GM21447 (cell line): ENCODE measurements around the gene SMARCB1.

ENCODE experiments used
- ATAC-seq: cut with Tn5 transposase; IDR thresholded peaks from one replicate; pipeline ENCODE4 v1.9.1; 2021; ENCODE audit not compliant: unreplicated experiment

Gene SMARCB1

DNA sequence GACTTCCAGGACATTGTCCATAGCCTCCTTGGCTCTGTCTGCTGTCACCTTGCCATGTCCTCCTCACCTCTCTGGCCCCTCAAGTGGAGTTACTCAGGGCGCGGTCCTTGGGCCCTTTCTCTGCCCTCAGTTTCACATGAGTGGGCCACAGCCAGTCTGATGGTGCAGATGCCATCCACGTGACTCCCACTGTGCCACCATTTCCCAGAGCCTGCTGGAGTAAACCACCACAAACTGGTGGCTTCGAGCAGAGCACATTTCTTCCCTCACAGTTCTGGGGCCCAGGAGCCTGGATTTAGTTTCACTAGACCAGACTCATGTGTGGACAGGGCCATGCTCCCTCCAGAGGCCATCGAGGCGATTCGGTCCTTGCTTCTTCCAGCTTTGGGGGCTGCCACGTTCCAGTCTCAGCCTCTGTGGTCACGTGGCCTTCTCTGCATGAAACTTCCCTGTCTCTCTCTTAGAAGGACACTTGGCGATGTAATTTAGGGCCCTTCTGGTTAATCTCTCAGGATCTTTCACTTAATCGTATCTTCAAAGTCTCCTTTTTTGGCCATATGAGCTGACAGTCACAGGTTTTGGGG lies 14.6 kb downstream of the SMARCB1 start:
- no peak for ATAC-seq

DNA sequence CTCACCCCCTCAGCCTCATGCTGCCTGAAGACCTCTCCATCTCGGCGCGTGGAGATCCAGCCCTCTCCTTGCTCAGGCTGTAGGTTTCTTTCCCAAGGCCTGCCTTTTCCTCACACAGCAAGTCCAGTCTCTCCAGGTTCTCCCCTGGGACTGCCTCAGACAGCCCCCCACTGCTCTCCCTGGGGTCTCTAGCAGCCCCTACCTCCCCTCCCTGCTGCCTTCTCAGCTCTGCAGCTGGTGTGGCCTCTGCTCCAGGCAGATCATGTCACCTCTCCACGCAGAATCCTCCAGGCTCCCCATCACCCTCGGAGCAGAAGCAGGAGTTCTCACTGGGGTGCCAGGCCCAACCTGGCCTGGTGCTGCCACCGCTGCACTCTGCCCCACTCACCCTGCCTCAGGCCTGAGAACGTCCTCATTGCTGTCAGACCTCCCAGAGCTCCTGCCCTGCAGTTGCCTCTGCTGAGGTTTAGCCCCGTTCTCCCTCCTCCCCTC lies 15.2 kb downstream of the SMARCB1 start:
- ATAC-seq = no peak

DNA sequence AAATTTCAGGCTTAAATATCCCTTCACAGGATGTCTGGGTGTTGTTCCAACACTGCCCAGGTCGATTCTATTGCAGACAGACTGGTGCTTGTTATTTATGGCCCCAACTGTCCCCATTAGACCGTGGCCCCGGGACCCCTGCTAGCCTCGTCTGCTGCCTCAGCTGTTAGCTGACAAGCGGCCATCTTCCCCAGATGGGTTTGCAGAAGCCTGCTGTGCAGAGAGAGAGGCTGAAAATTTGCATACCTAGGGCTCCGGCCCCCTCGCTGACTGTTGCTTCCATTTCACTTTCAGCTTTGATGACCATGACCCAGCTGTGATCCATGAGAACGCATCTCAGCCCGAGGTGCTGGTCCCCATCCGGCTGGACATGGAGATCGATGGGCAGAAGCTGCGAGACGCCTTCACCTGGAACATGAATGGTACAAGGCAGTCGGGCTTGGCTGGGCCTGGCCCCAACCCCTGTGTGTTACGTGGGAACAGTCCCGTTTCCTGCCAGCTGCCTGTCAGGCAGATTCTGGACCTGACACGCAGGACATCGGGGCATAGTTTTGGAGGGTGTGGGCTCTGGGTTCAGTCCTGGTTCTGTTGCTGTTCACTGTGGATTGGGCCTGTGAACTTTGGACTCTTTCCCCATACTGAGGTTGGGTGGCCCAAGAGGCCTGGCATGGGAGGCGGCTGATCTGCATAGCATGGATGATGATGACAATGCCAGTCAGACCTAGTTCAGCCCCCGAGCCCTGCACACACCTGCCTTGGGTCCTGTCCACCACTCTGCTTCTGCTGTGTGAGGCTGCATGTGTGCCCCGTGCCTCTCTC lies 16.4 kb downstream of the SMARCB1 start:
- ATAC-seq = no peak

DNA sequence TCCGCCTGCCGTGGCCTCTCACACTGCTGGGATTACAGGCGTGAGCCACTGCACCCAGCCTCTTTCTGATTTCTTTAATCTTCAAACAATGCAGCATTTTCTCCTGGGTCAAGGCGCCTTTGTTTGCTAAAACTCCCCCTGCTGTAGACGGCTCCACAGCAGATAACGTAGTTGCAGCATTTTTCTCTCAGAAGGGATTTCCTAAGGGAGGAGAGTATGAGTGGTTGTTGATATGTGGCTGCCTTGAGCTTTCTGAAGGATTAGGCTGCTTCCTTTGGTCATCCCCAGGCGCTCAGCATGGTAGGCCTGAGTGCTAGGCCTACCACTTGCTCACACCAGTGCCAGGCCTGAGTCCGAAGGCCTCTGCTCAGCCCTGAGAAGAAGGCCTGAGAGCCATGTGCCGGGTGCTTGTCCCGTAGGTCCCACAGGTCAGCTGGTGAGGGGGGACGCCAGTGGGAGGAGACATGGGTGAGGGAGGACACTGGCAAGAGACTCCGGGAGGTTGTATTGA lies 18.1 kb downstream of the SMARCB1 start:
- no peak for ATAC-seq

DNA sequence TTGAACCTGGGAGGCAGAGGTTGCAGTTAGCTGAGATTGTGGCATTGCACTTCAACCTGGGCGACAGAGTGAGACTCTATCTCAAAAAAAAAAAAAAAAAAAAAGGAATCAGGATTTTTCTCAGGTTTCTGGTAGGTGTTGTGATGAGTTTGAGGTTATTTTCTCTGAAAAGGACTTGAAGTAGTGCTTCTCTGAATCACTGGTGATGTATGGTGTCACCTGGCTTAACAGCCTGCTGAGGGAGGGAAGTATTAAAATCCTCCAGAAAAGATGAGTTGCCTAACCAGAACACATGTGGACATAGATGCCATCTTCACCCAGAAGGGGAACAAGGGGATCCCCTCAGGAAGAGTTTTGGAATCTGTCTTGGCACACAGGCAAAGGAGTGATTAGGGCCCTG lies 20.1 kb downstream of the SMARCB1 start:
- ATAC-seq = no peak

DNA sequence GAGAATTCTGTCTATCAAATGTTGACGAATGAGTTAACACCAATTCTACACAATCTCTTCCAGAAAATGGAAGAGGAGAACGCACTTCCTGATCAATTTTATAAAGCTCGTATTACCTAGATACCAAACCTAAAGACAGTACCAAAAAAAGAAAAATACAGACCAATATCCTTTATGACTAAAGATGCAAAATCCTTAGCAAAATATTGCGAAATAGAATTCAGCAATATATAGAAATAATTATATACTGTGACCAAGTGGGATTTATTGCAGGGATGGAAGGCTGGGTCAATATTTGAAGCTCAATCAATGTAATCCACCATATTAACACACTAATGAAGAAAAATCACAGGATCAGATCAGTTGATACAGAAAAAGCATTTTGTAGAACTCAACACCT lies 25.6 kb downstream of the SMARCB1 start:
- ATAC-seq = no peak

DNA sequence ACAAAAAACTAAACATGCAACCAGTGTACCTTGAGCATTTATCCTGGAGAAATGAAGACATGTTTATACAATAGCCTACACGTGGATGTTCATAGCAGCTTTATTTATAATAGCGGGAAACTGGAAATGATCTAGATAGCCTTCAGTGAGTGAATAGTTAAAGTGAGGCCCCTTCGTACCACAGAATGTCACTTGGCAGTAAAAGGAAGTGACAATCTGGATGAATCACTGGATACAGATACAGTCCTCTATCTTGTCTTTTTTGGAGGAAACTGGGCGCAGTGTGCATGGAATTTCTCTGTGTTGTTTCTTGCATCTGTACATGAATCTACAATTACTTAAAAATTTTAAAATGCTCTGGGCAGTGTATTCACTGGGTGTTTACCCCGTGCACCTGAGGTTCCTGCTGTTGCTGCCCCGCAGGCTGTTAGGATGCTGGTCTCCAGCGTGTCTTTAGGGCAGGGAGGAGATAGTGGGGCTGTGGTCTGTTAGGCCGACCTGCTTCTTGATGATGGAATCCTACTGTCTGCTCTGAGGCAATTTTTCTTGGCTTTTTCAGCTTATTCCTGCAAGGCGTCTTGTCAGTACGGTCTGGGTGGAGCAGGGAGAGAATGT lies 28.9 kb downstream of the SMARCB1 start:
- ATAC-seq = no peak

DNA sequence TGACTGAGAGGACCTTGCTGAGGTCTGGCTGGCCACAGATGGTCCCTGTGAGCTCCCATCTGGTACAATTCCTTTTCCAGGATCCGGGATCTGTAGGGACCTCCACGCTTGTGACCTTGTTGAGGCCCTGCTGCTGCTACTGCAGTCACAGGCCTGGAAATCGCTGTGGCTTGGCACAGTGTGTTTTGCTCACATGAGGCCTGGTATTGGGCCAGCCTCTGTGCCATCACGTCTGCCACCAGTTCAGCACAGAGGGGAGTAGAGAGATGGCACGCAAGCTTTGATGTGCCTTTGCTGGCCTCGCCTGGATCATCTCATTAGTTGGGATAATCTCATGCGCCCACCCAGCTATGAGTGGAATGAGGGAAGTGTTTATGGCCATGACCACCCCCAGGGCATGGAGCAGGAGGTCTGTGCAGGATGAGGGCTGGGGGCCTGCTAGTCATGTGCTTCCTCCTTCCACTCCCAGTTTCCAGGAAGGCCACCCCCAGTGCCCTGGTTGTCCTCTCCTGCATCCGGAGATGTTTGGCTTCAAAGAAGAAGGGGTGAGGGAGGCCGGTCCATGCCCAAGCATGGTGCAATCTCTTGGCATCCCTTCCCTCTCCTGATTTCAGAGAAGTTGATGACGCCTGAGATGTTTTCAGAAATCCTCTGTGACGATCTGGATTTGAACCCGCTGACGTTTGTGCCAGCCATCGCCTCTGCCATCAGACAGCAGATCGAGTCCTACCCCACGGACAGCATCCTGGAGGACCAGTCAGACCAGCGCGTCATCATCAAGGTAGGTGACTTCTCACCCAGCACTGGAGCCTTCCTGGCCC lies 29.6 kb downstream of the SMARCB1 start:
- no peak for ATAC-seq

DNA sequence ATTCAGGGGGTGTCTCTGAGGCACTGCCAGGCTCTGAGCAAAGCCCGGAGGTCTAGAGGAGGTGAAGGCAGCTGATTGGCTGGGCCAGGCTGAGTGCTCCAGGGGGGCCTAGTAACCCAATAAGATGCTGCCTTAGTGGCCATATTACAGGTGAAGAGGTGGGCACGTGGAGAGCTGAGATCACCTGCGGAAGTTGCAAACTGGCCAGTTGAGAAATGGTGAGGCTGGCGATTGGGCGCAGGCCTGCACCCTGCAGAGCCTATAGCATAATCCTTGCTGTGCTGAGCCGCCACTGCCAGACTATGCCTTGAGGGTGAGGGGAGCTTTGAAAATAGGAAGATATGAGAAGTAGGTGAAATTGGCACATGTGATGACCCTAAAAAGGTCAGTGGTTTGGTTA lies 30.4 kb downstream of the SMARCB1 start:
- ATAC-seq = no peak

DNA sequence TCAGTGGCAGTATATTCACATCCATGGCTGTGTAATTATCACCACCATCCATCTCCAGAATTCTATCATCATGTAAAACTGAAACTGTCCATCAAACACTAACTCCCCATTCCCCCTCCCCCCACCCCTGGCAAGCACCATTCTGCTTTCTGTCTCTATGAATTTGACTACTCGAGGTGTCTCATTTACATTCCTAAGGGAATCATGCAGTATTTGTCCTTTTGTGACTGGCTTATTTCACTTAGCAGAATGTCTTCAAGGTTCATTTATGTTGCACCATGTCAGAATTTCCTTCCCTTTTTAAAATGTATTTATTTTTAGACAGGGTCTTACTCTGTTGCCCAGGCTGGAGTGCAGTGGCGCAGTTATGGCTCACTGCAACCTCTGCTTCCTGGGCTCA lies 31.8 kb downstream of the SMARCB1 start:
- no peak for ATAC-seq

DNA sequence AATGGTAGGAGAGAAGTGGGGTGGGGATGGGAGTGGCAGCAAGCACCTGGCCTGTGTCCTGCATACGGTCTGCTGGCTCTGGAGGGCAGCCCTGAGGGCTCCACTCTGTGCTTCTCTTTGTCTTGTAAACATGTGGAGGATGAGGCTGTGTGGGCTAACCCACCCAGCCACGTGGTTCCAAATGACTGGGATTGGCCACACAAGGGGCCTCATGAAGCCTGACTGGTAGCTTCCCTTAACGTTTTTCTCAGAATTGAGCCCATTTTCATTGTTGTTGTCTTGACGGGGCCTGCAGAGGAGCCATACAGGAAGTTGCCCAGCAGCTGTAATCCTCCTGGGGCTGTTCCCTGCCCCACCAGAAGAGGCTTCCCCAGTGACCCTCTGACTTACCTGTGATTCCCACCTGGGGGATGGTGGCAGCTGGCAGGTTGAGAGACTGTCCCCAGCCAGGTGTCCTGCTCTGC lies 34.0 kb downstream of the SMARCB1 start:
- no peak for ATAC-seq

DNA sequence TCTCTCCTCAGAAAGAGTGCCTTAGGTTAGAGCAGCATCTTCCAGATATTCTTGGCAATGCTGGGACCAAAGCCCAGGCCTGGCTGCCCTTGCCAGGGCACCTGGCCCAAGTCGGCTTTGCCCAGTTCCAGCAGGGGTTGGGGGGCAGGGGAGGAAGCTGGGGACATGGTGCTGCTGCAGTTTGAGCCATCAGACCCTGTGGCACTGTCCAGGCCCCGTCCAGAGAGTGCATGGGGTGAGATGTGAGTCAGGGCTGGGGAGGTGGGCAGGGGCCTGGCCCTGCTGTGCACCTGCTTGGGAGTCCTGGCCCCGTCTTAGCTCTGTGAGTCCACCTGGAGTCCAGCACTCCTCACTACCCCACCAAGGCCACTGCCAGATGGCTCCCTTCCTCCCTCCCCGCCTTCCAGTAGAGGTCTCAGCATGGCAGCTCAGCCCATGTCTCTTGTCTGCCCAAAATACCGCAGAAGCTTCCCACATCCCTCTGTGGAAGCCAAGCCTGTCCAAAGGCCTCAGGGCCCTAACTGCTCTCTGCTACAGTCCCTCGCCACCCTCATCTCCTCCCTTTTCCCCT lies 35.4 kb downstream of the SMARCB1 start:
- ATAC-seq = no peak

DNA sequence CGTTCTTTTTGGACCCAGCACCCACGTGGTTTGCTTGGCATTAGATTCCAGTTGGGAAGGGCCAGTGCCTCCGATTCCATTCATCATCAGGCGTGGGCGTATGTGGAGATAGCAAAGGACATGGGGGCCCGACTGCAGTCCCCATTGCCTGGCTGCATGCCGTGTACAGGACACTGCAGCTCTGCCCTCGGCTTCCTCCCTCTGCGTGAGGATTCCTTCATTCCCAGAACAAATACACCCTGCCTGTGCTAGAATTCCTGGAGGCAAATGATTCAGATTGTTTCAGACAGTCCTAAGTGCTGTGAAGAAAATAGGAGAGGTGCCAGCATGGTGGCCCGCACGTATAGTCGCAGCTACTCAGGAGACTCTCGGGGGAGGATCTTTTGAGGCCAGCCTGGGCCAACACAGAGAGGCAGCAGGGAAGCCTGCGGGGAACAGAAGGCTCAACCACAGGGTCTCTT lies 36.6 kb downstream of the SMARCB1 start:
- no peak for ATAC-seq

DNA sequence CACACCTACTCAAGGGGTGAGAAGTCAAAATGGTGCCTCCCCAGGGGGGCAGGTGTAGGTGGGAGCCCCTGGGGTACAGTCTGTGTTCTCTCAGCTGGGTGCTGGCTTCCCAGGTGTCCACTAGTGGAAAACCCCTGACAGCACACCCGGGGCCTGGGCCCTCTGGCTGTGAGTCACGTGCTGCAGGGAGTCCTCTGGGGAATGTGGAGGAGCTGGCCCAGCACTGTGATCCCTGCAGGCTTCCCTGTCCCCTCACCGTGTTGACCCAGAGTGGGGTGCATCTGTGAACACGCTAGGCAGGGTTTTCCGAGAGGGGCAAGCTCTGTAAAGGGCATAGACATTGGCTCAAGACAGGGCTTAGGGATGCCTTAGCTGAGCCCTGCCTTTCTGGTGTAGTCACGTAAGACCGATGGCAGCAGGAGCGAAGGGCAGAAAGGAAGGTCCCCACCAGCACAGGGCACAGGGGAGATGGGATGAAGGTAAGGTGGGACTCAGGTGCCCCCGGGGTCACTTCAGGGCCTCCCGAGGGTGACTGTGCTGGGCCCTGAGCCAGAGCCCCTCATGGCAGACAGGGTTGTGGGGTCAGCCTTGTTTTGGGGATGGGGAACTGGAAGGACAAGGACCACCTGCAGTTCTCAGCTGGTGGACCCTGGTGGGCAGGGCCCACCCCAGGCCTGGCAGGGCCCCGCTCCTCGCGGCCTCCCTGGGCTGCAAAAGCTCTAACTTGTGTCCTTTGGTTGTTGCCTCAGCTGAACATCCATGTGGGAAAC lies 37.9 kb downstream of the SMARCB1 start:
- no peak for ATAC-seq

DNA sequence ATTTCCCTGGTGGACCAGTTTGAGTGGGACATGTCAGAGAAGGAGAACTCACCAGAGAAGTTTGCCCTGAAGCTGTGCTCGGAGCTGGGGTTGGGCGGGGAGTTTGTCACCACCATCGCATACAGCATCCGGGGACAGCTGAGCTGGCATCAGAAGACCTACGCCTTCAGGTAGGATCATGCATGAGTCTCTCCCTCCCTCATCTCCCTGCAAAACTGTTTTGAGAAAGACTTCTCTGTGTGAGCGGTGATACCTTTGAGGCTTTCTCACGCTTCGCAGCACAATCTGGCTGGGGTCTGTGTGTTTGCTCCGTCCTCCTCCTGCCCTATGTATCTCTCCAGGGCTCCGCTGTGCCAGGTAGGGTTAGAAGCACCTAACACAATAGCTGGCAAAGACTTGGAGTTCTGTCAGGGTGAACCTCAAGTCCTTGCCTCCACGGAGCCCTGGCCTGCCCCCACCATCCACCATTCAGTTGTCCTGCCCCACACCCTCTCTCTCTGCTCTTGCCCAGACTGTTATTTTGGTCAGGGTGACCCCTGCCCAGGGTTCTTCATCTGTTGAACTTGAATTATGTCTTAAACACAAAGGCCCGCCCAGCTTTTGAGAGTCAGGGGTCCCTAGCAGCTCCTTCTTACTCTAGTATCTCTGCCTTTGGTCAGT lies 38.6 kb downstream of the SMARCB1 start:
- ATAC-seq = no peak

DNA sequence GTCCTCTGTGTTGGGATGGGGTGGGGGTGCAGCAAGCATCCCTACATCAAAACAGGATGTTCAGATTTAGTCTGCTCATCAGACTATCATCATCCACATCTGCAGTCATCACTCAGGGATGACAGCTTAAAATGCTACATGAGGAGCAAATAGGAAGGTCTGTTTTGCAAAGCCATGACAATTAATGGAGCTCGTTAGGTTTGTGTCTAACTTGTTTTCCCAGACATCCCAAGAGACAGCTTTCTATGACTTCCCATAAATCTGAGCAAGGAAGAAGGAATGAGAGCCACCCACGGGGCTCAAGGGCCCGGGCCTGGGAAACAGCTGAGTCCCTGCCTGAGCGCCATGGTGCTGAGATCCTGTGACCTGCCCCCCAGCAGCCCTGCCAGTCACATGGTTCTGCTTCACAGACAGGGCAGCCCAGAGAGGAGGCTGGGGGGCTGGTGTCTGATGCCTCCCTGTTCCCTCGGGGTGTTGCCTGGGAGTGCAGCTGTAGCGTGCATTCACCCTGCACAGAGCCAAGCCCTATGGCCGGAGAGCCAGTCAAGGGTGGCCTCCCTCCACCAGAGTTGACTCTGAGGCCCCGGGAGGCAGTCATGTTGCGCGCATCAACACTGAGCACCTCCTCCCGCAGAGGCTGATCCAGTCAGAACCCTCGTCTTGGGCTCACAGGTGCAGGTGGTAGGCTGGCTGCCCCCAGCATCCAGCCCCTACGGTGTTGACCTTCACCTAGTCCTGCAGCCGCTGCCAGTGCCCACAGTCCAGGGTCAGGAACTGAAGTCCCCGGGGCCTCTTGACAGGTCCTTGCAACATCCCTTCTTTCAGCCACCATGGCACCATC lies 40.0 kb downstream of the SMARCB1 start:
- ATAC-seq = no peak

DNA sequence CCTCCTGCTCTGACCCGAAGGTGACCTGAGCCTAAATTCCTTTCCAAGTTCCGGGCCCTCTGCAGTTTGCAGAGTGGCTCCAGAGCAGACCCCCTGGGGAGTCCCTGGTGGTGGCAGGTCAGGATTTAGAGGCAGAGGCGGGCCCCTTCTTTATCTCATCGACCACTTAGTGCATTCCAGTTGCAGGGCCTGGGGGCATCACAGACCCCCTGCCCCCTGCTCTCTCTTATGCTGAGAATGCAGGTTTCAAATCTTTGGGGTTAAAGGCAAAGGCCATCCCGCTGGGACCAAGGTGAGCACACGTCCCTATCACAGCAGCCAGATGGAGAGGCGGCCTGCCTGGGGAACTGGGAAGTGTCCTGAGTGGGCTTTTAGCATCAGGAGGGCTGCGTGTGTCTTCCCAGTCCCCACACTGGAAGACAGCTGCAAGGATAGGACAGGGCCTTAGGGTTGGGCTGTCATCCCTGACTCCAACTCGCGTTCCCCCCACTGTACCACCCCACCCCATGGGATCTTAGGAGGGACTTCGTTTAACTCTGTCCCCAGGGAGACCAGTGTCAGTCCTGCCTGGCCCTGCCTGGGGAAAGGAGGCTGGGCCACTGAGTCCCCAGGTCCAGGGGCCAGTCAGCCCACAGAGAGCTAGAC lies 40.7 kb downstream of the SMARCB1 start:
- no peak for ATAC-seq
